Hematopoietic multipotent progenitor cell treated with erythropoietin and hydrocortisone succinate and interleukin-3 and kit ligand, for 17 days (in vitro differentiated cells): ENCODE data around the gene RBM4.
A peak's percentile ranks its signal among the peaks of the same experiment; 100 is the strongest.

Source experiments
- DNase-seq: peaks from one replicate; pipeline ENCODE4 v3.0.0-alpha.2; 2015; ENCODE audit warnings: low spot score

The RBM4 gene

DNA sequence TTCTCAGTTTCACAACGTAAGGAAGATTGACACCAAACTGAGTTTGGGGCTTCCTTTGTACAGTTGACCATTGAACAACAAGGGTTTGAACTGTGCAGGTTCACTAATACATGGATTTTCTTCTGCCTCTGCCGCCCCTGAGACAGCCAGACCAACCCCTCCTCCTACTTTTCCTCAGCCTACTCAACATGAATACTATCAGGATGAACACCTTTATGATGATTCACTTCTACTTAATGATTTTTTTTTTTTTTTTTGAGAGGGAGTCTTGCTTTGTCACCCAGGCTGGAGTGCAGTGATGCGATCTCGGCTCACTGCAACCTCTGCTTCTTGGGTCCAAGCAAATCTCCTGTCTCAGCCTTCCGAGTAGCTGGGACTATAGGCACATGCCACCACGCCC lies 14.6 kb downstream of the RBM4 start:
- no peak for DNase-seq

DNA sequence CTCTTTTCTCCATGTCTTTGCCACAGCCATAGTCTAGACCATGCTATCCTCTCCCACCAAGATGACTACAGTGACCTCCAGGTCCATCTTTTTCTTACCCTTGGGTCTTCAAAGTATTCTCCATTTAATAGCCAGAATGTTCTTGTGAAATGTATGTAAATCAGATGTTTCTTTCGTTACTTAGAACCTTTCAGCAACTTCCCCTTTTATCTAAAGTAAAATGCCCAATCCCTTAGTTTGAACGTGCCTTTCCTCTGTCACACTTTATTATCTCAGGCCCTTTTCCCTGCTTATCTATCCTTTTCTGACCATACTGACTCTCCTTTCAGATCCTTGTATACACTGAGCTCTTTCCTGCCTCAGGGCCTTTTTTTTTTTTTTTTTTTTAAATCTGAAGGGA lies 21.3 kb downstream of the RBM4 start:
- no peak for DNase-seq

DNA sequence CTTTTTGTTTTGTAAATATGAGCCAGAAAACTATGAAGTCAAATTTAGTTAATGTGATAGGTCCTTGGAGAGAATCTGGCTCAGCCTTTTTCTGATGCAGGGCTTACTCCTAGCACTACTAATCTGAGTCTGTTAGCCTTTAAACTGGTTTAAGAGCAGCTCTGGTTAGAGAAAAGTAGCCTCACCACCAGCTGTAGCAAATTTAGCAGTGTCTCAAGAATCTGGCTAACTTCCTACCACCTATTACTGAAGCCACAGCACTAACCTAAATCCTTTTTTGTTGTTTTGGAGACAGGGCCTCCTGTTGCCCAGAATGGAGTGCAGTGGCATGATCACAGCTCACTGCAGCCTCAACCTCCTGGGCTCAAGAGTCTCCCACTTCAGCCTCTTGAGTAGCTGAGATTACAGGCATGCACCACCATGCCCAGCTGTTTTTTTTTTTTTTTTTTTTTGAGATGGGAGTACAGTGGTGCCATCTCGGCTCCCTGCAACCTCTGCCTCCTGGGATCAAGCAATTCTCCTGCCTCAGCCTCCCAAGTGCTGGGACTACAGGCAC lies 25.3 kb downstream of the RBM4 start:
- no peak for DNase-seq

DNA sequence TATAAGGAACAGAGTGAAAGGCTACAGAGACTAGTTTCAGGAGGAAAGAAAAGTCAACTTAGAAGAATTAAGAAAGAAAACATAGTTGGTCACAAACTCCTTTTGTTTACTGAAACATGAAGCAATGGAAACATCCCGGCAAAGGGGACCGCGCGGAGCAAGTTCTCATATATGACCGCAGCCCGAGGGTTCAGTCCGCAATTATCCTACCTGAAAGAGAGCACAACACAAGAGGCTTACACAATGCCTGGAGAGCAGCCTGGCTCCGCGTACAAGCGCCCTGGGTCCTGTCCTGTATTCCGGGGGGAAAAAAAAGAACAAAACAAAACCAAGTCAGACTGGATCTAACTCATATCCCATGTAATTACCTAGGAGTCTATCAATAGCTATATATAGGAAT lies 26.9 kb downstream of the RBM4 start:
- no peak for DNase-seq

DNA sequence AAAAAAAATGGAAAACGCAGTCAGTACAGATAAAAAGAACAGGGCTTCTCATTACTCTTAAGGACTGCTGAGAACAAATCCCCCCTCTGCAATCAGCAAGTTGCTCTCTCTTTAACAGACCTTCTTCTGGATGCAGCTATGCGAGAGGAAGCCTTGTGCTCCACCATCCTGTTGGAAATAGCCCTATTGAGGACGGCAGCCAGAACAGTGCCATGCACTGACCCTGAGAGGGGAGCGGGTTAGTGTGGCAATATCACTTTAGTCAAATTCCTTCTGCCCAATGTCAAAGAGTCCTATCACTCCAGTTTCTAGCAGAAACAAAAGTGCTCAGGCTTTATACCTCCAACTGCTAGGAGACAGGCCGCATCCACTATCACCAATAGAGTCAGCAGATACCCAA lies 32.3 kb downstream of the RBM4 start:
- no peak for DNase-seq

DNA sequence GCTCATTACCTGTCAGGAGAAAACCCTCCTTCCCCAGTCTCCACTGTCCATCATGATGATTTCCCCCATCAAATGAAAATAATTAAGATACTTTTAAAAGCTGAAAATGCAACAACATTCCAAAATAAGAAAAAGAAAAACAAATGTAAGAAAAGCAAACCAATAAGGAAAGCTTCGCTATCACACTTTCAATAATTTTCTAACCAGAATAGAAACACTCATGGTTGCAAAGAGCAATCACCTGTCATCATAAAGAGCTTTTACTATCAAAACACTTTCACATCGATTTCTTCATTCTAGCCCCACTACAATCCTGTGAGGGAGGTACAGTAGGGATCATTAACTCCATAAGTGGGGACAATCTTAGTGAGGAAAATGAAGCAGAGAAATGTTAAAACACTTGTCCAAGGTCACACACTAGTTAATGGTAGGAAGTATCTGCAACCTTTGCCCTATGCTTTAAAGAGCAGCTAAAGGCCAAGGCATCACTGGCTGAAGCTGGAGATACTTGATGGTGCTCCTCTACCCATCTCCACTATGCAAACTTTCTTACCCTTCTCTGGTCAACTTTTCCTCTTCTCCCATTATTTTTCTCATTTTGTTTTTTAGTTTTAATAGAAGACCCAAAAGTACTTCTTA lies 36.6 kb downstream of the RBM4 start:
- DNase-seq, result no peak

DNA sequence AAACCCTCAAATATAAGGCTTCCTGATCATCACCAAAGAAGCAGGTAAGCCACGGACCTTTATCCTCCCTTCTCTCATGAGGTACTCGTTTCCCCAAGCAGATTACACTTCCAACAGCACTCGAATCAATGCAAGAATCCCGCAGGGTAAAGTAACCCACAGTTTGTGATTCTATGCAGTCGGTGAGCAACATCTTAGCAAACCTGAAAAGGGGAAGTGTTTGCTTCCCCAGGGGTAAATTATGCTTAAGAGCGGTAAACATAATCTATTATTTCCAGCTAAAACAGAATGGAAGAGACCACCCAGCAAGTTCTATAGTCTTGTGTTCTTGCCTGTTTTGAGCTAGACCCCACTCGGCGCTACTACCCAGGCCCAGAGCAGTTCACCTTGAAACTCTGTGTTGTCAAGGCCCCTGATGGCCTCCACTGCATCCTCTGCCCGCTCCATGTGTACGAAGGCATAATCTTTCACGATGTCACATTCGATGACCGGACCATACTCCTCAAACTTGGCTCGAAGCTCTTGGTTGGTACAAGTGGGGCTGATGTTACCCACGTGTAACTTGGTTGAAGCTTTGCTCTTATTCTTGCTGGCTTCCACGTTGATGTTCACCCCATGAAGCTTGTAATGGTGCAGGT lies 37.9 kb downstream of the RBM4 start:
- DNase-seq, result no peak

DNA sequence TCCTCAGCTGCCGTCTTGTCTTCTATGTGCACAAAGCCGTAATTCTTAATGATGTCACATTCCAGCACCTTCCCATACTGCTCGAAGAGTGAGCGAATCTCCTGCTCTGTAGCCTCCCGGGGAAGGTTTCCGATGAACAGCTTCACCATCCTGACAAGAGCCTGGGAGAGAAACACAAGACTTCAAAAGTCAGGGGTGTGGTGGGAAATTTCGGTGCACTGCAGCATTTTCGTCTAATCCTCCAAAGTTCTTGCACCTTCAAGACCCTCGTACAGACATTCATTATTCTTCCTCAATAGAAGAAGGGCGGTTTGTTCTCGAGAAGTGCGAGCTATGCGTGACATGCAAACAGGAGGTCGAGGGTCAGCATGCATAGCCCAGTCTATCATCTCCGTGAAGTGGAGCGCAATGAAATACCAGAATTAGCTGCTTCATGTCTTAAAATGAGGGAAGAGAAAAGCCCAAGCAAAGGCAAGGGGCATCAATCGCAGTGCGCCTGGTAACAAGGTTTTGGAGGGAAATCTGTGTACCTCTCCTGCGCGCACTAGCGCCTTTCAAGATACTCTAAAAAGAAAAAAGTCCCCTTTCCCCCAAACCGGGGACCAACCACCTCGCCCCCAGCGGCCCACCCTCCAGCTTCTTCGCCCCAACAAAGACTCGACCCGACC lies 38.6 kb downstream of the RBM4 start:
- no peak for DNase-seq

DNA sequence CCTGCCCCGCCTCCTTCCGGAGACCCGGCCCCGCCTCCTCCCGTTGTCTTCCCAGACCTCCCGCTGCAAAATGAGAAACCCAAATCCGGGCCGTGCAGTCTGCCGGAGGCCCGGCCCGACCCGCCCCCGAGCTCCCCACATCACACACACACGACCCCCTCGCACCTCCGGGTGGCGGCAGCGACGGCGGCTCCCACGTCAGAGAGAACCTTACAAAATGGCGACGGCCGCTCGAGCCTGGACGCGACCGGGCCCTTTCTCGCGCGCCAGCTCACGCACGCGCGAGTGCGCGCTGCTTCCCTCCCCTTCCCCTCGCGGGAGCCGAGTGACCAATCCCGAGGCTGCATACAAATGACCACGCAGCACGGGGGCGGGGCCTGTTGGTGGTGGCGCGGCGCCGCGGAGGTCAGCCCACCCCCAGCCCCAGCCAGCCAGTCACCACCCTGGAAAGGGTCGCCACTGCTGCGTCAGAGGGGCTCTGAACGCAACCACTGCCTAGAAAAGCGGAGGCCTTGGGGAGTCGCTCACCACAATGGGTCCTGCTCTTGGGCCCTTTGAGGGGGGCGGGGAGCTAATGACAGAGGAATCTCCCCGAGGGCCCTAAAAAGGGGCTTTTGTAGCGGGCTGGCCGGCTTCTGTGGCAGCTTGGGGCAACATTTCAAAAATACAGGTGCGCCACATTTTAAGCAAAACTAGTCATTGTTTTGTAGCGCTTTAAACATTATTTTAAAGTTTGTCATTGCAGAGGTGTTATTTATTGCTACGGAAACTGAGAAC lies 39.3 kb downstream of the RBM4 start, which contains the start of gene RBM4B:
RBM4B (minus strand) TSS at position 289 of the 777 bp plus-strand sequence. CDS start 808 bp downstream, outside the sequence.
- peak; percentile 89 for DNase-seq

DNA sequence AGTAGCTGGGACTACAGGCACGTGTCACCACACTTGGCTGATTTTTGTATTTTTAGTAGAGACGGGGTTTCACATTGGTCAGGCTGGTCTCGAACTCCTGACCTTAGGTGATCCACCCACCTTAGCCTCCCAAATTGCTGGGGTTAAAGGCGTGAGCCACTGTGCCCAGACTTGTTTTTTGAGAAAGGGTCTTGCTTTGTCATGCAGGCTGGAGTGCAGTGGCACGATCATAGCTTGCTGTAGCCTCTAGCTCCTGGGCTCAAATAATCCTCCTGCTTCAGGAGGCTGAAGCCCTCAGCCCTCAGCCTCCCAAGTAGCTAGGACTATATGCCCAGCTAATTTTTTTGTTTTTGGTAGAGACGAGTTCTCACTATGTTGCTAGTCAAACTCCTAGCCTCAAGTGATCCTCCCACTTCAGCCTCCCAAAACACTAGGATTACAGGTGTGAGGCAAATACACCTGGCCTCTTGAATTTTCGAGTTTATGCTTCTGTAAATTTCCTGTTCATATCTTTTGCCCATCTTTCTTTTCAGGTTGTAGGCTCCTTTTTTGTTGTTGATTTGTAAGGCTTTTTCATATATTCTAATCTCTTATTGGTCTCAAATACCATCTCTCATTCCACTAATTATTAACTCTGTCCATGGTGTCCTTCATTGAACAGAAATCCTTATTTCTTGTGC lies 42.6 kb downstream of the RBM4 start:
- no peak for DNase-seq

DNA sequence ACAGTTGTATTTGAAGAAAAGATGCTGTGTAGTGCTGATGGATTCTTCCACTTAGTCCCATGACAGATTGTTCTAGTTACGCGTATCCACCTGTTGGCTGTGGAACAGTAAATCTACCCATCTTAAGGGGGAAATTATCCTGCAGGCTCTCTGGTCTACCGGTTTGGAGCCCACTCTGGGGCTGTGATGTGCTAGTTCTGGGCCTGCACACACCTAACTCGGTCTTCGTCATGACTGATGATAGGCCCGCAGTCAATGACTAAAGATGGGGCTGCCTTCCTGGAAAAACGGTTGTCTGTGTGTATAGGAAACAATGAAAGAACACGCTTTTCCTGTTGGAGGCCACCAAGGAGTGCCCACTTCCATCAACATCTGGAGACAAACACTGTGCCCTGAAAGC lies 45.4 kb downstream of the RBM4 start:
- DNase-seq, result no peak

DNA sequence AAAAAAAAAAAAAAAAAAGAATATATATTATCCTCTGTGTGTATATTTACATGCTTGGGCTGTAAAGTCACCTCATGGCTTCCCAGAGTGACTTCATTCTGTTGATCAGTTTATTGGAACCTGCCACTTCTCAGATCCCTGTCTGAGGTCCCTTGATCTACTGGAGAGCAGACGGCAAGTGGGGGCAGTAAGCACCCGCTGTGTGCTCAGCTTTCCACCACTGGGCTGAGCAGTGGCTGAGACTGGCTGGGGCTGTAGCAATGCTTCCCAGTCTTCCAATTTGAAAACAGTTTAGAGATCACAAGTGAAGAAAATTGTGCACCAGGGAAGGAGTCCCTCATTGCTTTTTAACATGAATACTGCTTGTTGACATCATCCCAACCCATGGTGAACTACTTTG lies 46.1 kb downstream of the RBM4 start:
- DNase-seq, result no peak

DNA sequence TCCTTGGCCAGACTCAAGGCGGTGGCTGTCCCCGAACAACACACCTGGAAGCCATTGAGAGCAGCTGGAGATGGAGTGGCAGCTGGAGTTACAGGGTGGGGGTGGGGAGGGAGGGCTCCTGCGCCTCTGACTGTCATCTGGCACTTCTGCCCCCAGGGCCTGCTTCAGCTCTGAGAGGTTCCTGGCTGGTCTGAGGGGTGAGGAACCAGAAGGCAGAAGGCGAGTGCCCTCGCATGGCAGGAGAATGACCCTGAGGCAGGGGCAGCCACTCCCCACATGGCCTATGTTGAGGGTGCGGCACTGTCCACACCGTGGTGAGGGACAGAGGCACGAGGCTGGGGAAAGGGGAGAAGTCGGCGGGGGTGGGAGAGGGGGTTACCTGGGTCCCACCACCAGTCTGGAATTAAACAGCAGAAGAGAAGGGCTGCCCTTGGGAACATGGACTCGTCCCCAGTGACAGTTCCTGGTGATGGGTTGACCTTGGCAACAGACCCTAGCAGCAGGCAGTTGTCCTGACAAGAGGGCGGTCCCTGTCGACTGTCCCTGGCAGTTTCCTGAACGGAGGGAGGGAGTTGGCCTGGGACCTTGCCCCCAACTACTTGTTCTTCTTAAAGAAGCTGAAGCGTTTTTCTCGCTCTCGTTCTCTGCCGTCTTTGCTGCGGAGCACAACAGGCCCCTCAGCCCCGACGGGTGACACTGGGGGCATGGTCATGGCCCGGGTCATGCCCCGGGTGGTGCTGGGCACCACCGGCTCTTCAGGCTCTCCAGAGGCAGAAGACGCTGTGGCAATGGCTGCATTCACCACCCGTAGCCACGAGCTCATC lies 47.0 kb downstream of the RBM4 start:
- DNase-seq, result no peak

DNA sequence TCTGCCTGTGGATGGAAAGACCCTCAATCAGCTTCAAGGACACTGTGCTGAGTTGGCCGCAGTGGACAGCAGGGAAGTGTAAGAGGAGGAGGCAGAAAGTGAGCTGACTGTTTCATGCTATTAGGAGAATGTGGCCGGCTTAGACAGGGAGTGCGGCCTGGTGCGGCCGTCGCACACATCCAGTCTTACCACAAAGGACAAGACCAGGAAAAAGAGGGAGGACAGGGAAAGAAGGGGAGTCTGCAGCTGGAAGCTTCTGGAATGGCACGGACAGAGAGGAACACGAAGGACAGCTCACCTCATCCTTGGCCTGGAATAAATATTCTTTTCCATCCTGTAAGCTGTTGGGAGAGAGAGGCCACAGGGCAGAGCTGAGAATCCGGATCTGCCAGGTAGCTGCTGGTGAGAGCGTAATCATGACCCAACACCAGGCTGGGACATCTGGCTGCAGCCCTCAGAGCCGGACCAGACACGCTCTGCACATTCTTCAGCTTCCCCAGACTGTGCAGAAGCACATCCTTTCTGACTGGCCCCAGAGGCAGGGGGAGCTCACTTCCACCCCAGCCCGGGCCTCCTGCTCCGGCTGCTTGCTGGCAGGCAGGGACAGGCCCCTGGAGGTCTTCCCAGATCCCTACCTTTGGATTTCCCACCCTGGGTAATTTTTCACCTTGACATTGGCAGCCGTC lies 47.7 kb downstream of the RBM4 start:
- no peak for DNase-seq

DNA sequence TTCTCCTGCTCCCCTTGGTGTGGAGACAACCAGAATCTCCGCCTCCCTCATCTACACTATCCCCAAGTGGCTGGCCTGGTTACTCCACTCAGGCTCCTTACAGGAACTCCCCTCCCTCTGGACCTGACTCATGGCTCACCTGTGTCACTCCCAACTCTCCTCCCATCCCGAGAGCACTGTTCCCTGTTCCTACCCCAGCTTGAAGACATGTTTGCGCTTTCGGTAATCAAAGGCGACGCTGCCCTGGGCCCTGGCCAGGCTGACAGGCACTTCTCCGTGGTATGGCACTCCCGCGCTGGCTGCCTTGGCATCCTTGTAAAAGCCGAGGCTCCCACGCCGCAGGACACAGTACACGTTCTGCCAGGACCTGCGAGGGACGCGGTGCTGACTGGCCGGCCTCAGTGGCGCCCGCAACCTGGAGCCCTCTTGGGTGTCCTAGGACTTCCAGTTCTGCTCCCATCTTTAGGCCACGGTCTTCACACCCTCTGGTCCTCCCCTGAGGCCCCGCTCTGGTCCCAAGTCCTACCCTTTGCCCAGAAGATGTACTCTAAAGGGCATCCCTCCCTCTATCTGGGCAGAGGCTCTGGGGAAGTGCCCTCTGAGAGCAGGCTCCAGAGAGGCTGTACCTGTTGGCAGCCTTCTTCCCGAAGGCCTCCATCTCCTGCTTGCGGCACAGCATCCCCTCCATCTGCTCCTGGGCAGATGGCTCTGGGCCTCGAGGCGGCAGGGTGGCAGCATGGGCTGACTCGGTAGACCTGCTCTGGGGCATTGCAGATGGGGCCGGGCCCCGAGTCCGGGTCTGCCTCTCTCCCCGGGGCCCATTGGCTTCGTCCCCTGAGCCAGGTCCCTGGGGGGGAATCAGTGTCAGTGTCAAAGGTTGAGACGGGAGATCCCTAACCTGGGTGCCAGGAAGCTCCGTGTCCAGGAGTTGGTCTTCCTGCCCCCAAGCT lies 48.6 kb downstream of the RBM4 start:
- DNase-seq, result no peak

DNA sequence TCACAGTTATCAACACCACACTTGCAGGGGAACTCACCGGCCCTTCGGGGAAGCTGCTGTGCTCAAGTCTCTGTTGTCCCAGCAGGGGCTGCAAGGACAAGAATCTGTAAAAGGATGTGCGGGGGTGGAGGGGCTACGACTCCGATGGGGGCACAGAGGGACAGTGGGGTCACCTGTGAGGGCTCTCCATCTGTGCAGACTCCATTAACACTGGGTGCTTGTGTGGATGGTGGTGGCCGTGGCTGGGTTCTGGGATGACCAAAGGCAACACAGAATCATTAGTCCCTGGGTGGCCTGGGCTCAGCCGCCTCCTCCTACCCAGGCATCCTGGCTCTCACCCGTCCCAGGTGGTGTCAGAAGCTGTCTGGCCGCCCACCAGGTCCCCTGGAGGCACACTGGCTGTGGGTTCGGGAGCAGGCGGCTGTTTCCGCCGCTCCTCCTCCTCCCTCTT lies 49.4 kb downstream of the RBM4 start:
- DNase-seq, result no peak

DNA sequence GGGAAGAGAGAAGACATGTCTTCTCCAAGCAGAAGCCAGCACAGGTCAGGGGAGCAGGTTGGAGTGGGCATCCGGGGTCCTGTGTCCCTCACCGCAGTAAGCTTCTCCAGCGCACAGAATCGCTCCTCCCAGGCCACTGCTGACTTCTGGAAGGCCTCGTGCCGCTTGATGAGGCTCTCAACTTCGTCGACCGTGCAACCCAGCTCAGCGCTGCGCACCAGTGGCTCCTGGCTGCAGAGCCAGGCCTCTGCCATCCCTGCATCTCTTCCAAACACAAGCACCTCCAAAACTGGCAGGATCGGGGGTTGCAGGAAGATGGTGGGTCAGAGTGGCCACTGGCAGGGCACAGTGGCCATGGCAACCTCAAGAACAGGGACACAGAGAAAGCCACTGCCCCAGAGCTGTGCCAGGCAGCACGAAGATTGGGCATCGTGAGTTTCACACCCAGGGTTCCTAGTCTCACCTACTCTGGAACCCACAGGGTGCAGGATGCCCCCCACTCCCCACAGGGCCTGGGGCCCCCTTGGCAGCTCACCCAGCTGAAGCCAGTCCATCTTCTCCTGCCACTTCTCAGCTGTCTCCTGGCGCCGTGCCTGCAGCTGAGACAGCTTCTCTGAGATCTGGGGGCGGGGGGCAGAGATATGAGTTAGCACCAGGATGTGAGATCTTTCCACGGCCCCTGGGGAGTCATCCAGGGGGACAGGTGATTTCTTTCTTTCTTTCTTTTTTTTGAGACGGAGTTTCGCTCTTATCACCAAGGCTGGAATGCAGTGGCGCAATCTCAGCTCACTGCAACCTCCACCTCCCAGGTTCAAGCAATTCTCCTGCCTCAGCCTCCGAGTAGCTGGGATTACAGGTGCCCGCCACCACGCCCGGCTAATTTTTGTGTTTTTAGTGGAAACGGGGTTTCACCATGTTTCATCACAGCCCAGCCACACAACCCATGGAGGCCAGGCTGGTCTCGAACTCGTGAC lies 50.3 kb downstream of the RBM4 start:
- DNase-seq, result no peak
